Loucy (cell line): ENCODE results near the gene C15orf40.

Experiments
- EZH2phosphoT487 ChIP-seq: fragments of 200-600 bp; IDR thresholded peaks from 2 replicates; pipeline ENCODE4 v1.6.1; 2018; ENCODE audit warnings: antibody characterized with exemption, mild to moderate bottlenecking, moderate library complexity, borderline replicate concordance
- TF ChIP-seq, protein P1 (sequence below): fragments of 200-600 bp; sonication (generic); conservative IDR thresholded peaks from 2 replicates; pipeline ENCODE4 v1.5.1; 2014; ENCODE audit warnings: mild to moderate bottlenecking, antibody characterized with exemption, low read length

- TF ChIP-seq, protein P1, sequence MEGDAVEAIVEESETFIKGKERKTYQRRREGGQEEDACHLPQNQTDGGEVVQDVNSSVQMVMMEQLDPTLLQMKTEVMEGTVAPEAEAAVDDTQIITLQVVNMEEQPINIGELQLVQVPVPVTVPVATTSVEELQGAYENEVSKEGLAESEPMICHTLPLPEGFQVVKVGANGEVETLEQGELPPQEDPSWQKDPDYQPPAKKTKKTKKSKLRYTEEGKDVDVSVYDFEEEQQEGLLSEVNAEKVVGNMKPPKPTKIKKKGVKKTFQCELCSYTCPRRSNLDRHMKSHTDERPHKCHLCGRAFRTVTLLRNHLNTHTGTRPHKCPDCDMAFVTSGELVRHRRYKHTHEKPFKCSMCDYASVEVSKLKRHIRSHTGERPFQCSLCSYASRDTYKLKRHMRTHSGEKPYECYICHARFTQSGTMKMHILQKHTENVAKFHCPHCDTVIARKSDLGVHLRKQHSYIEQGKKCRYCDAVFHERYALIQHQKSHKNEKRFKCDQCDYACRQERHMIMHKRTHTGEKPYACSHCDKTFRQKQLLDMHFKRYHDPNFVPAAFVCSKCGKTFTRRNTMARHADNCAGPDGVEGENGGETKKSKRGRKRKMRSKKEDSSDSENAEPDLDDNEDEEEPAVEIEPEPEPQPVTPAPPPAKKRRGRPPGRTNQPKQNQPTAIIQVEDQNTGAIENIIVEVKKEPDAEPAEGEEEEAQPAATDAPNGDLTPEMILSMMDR = no peak
- TF ChIP-seq EZH2phosphoT487 = no peak
Observed at GRCh38 chr15:82979726-82980125, 31.7 kb downstream of the C15orf40 start.
